HL-60/S4 treated with phorbol 12-myristate 13-acetate at 8.2 ng/mL for 4 days and 3 days (cell line): Measurements from ENCODE around the gene FNIP1.
"Not testable (repeated sequence)": the region's sequence is repeated elsewhere in the genome, so short reads cannot be mapped to it uniquely, and the experiment has no call there.

Experiments
- in situ Hi-C: fragments of 300-500 bp; cut with MboI; formaldehyde crosslinking; loops from 2 replicates; pipeline ENCODE4 v1.15.0; 2022; ENCODE audit warnings: low sequenced_read_pairs

Gene FNIP1

DNA sequence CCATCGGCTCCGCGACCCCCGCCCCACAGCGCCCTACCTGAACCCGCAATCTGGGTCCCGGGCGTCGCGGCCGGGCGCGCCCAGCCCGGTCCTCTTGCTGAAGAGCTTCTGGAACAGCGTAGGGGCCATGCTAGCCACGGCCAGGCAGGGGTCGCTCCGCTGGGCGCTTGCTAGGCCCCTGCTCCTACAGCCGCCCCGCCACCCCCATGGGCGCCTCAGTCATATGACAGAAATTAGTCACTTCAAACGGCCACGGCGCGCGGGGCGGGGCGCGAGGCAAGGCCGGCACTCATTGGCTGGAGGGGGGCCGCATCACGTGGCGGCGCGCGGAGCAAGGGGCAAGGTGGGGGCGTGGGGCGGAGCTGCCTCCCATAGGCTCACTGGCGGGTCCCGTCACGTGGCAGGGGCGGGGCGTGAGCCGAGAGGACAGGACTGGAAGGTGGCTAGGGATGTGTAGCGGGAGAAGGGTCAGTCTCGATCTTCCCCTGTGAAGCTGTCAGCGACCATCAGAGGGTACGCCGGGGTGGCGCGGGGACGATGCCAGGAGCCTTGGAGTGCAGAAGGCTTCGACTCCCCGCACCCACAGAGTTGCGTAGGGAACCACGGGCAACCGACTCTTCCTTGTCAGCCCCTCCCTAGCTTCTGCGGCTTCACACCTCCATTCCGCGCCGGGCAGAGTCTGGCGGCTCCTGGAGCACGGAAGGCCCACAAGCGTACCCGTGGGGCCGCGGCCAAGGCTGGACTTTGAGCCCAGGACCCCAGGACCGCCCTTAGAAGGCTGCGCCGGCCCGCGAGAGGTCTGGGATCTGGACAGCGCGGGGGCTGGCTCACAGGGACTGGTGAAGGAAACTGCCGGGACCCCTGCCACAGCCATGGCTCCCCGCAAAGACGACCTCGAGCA is at the start of gene FNIP1:
Gene FNIP1 (minus strand): TSS at position 225 of the 901 bp plus-strand sequence. CDS start 96 bp downstream, at position 129.
- in situ Hi-C loops = no loop called here

DNA sequence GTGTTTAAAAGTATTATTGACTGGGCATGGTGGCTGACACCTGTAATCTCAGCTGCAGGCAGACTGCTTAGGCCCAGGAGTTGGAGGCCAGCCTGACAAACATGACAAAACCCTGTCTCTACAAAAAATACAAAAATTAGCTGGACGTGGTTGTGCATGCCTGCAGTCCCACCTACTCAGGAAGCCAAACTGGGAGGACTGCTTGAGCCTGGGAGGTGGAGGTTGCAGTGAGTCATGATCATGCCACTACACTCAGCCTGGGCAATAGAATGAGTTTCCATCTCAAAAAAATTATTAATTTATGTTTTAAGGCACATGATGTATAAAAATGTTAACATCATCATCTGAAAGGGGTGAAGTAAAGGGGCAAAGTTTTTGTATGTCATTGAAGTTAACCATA is 49.7 kb upstream of the FNIP1 start:
- in situ Hi-C loops = no loop called here

DNA sequence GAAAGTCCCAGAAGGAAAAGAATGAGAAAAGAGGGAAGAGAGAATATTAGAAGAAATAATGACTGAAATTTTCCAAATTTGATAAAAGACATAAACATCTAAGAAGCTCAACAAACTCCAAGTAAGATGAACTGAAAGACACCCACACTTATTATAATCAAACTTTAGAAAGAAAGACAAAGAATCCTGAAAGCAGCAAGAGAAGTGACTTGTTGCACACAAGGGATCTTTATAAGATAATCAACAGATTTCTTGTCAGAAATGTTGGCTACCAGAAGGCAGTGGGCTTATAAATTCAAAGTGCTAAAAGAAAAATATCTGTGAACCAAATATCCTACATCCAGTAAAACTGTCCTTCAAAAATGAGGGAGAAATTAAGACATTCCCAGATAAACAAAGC is 49.0 kb upstream of the FNIP1 start:
- in situ Hi-C loops = no loop called here

DNA sequence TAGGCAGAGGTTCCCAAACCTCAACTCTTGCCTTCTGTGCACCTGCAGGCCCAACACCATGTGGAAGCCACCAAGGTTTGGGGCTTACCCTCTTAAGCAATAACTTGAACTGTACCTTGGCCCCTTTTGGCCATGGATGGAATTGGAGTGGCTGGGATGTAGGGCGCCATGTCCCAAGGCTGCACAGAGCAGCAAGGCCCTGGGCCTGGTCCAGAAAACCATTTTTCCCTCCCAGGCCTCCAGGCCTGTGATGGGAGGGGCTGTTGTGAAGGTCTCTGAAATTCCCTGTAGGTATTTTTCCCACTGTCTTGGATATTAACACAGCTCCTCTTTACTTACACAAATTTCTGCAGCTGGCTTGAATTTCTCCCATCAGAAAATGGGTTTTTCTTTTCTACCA is 46.2 kb upstream of the FNIP1 start:
- in situ Hi-C loops = not testable (repeated sequence)

DNA sequence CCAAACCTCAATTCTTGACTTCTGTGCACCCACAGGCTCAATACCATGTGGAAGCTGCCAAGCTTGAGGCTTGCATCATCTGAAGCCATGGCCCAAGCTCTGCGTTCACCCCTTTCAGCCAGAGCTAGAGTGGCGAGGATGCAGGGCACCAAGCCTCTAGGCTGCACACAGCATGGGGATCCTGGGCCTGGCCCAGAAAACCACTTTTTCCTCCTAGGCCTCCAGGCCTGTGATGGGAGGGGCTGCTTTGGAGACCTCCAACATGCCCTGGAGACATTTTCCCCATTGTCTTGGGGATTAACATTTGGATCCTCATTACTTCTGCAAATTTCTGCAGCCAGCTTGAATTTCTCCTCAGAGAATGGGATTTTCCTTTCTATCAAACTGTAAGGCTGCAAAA is 35.9 kb upstream of the FNIP1 start:
- in situ Hi-C loops = not testable (repeated sequence)

DNA sequence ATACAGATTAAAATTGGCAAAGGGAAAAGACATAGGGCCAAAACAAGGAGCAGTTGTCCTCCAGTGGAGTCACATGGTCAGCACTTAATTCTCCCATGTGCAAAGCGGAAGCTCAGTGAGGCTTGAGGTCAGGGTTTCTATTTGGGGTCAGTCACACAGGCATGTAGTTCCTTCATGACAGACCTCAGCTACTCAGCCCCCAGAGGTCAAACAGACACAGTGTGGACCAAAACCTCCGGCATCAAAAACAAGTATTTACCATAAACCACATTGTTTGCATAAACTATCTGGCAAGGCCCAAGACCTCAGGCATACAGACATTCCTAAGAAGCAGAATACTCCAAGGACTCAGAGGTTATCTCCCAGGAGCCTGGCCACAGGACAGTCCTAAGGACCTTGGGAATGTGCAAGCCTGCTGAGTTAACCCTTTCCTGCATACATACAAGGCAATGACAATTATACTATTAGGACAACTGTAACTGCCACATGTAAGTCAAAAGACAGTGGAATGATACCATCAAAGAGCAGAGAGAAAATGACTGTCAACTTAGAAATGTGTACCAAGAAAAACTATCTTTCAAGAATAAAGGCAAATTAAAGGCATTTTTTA is 28.7 kb upstream of the FNIP1 start:
- in situ Hi-C loops = no loop called here

DNA sequence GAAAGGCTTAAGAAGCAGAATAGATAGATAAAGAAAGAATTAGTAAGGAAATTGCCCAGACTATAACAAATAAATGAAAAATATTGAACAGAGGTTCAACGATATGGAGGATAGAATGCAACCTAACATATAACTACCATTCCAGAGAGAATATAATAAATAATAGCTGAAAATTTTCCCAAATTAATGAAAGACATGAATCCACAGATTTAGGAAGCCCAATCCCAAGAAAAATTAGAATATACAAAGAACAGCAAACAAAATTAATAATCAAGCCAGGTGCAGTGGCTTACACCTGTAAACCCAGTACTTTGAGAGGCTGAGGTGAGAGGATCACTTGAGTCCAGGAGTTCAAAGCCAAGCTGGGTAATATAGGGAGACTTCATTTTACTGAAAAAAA is 27.8 kb upstream of the FNIP1 start:
- in situ Hi-C loops = loop anchor here (25.0 kb wide), 1 partner anchor 188 kb away; the partner anchor contains the start of gene ACSL6

DNA sequence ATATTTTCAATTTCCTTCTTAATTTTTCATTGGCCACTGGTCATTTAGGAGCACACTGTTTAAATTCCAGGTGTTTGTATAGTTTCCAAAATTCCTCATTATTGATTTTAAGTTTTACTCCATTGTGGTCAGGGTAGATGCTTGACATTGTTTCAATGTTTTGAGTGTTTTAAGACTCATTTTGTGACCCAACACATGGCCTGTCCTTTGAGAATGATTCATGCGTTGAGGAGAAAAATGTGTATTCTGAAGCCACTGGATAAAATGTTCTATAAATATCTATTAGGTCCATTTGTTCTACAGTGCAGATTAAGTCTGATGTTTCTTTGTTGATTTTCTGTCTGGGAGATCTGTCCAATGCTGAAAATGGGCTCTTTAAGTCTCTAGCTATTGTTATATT is 24.4 kb upstream of the FNIP1 start:
- in situ Hi-C loops = loop anchor here (25.0 kb wide), 1 partner anchor 191 kb away; the partner anchor contains the start of gene ACSL6

DNA sequence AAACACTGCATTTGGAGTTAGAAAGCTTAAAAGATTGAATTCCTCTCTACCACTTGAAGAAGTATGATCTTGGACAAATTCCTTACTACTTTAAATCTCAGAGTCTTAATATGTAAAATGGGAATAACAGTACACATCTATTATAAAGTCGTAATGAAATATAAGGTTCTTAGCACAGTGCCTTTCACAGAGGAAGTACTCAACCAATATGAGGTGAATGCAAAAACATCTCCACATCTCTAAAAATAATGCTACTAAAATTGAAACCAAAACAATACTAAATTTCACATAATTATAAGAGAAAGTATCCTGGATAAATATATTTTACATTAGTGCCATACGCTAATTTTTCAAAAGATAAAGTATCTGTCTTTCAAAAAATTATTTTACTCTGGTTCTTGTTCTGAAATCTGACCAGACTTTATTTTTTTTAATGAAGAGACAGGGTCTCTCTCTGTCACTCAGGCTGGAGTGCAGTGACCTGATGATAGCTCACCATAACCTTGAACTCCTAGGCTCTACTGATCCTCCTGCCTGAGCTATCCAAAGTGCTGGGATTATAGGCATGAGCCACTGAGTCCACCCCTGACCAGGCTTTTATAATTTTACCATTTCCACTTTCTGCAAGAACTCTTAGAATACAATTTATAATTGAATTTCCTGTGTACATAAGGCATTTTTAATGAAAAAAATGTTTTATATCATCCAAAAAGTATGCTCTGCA is 21.3 kb upstream of the FNIP1 start:
- in situ Hi-C loops = loop anchor here (25.0 kb wide), 1 partner anchor 194 kb away; the partner anchor contains the start of gene ACSL6

DNA sequence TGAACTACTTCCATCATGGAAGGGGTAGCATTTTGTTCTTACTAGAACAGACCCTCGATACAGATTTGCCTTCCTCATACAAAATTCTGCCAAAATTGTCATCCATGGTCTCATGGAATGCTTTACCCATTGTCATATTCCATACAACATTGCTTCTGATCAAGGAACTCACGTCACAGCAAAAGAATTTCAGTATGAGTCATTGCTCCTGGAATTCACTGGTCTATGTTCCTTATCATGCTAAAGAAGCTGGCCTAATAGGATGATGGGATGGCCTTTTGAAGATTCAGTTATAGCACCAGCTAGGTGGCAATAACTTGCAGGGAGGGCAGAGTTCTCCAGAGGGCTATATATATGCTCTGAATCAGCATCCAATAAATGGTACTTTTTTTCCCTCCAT is 18.2 kb upstream of the FNIP1 start:
- in situ Hi-C loops = loop anchor here (25.0 kb wide), 1 partner anchor 197 kb away; the partner anchor contains the start of gene ACSL6

DNA sequence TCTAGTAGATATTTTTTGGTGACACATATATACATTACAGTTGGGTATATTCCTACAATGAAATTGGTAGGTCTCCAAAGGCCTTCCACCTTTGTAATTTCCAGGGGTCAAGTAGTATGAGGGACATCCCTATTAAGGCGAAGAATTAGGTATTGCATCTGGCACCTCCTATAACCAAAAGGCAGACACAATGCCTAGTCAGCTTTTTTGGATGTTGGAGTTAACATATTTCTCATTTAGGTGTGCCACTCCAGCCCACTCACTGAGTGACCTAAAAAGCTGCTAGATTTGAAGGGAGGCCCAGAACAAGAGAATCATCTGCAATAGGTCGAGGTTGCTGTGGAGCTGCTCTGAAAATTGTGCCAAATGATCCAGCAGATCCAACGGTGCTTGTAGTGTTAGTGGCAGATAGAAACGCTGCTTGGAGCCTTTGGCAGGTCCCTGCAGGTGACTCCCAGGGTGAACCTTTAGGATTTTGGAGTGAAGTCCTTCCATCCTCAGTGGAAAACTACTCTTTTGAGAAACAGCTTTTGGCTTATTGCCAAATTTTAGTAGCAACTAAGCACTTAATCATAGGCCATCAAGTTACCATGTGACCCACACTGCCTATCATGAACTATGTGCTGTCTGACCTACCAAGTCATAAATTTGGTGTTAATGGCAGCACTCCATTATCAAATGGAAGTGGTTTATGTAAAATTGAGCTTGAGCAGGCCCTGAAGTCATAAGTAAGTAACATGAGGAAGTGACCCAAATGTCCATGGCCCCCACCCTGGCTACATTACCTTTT is 15.7 kb upstream of the FNIP1 start:
- in situ Hi-C loops = loop anchor here (25.0 kb wide), 1 partner anchor 200 kb away; the partner anchor contains the start of gene ACSL6

DNA sequence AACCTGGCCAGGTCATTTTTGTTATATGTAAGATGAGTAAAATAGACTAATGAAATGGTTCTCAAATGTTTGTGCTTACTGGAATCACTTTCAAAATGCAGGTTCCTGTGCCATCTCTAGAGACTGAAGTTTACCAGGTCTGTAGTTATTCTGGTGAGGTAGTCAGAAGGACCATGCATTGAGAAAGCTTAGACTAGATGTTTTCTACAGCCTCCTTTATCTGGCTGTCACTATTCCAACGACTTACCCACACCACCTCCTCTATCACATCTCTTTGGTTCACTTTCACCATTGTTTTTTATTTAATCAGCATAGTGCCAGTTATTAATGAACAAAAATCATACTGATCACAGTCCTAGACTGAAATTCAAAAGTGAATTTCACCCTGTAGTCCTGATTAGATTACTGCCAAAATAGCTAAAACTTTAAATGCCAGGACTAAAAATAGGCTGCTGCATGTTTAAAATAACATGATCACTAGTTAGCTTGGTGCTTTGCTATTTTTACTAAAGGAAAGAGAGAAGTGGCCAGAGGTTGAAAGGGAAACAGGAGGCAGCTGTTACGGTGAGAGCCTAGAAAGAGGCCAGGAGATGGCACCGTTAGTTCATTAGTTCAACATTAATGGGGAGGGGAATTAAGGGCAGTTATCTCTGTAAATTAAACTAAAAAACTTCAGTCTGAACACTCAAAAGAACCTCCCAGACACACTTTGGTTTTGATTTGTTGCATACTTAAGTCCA is 13.9 kb upstream of the FNIP1 start:
- in situ Hi-C loops = loop anchor here (25.0 kb wide), 1 partner anchor 202 kb away; the partner anchor contains the start of gene ACSL6

DNA sequence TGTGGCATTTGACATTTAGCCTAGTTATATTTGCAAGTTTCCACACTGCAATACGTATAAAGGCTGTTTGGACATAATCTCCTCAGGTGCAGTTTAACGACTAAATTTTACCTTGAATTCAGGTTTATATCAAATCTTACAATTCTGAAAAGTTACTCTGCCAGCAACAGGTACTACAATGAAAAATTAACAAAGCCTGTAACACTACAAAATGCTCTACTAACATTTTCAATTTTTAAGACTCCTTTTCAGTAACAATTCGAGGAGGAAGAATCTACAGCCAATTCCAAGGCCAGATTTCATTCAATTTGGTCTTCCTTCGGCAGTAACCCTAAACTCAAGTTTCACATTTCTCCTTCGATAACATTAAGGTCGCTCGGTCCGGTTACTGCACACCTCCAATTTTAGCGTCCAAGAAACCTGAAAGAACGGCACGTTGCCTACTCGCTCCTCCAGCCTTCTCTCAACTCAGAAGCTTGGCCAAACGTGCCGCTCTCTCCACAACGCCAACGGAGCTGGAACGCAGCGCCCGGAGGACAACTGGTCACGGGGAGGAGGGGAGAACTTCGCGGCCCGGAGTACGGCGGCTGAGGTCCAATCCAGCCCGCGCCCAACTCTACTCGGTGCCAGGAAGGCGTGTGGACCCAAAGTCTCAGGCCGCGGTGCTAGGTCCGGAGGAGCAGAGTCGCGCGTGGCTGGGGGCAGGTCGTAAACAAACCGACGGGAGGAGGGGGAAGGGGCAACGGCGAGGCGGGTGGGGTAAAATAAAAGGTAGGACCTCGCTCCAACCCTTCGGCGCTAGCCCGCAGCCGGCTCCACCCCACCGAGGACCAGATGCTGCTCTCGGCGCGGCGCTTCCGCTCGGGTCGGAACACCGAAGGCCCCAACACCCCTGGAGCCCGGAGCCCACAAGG is 681 bp downstream of the FNIP1 start:
- in situ Hi-C loops = no loop called here

DNA sequence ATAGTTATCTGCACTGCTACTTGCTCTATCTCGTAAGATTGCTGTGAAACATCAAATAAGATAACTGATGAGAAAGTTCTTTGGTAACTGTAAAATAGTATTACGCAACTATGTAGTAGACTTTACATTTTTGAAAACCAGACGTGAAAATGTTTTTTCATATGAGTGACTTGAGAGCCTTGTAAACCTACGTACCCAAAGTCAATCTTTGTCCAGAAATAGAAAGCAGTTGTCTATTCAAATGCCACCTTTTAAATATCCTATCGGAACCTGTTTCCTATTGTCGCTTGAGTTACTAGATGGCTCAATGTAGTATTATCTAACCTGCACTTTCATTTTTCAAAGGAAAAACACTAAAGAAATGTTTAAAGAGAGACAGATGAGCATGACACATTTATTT is 1.6 kb downstream of the FNIP1 start:
- in situ Hi-C loops = no loop called here

DNA sequence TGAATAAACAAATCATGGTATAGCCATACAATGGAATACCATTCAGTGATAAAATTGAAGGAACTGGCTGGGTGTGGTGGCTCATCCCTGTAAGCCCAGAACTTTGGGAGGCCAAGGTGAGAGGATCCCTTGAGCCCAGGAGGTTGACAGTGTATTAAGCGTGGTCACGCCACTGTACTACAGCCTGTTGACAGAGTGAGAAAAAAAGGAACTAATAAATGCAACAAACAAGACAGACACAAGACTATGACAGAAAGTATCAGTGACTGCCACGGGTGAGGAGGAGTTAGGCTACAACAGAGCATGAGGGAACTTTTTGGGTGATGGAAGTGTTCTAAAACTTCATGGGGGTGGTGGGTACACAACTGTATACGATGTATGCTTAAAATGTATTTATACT is 2.2 kb downstream of the FNIP1 start:
- in situ Hi-C loops = no loop called here

DNA sequence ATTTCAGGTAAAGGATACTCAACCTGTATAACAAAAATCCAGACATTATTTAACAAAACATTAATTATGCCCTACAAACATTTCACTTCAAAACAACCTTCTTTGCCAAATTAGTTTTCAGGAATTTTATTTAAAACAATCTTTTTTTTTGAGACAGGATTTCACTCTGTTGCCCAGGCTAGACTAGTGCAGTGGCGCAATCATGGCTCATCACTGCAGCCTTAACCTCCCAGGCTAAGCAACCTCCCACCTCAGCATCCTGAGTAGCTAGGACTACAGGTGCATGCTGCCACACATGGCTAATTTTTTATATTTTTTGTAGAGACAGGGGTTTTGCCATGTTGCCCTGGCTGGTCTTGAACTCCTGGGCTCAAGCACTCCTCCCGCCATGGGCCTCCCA is 3.9 kb downstream of the FNIP1 start:
- in situ Hi-C loops = no loop called here

DNA sequence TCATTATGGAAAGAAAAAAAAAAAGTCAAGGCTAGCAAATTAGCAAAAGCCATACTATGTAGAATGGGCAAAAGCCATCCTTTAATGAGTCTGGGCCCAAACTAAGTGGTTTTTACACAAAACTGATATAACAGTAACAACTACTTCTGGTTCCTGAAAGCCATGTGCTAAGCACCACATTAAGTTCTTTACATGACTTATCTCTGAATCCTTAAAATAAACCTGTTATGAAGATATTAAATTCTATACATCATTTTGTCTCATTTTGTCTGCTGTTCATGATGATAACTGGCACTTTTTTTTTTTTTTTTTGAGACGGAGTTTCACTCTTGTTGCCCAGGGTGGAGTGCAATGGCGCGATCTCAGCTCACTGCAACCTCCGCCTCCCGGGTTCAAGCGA is 5.0 kb downstream of the FNIP1 start:
- in situ Hi-C loops = no loop called here

DNA sequence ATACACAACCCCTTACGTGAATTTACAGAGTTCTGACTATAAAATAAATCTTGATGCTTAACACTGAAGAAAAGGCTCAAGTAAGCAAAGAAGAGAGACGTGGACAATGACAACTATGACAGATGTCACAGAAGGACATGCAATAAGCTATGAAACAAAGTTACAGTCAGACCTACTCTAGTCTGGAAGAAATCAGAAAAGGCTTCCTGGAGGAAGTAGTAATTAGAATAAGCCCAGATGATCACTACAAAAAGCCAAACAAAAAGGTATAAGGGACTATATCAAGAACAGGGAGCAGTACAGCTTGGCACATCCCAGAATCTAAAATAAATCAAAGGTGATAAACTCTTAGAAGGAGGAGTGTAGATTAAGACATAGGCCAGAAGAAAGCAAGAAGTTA is 6.3 kb downstream of the FNIP1 start:
- in situ Hi-C loops = no loop called here

DNA sequence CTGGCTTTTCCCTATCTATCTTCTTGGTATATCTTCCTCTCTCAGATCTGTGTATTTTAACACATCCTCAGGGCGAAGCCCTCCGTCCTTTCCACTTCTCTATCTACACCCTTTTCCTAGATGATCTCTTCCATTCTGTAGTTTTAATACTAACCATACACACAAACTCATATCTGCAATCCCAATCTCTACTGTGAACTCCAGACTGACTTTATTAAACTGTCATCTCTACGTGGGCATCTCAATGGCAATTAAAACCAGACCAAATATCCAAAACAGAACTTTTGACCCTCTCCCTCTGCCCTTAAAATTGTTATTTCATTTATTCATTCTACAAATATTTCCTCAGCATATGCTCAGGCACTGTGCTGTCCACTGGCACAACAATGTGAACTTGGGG is 7.1 kb downstream of the FNIP1 start:
- in situ Hi-C loops = no loop called here
